Hindlimb muscle (tissue), 1 donor: ENCODE measurements around the gene TK1. TPM values are rescaled to one million over a fixed set of nuclear protein-coding genes. Genes with fewer than 3 reads are reported as not detected.
"Not testable (repeated sequence)": the region's sequence is repeated elsewhere in the genome, so short reads cannot be mapped to it uniquely, and the experiment has no call there.

Source experiments
- DNase-seq: peaks from one replicate; pipeline ENCODE4 v3.0.0-alpha.2; 2013
- polyA plus RNA-seq: library from polyadenylated mRNA; unstranded; fragments of 120-200 nt; gene quantifications from one replicate; pipeline ENCODE4 v1.2.1, GENCODE V29; 2013; ENCODE audit not compliant: insufficient read length

Gene TK1
- polyA plus RNA-seq, 1 donor: 19.7 TPM

DNA sequence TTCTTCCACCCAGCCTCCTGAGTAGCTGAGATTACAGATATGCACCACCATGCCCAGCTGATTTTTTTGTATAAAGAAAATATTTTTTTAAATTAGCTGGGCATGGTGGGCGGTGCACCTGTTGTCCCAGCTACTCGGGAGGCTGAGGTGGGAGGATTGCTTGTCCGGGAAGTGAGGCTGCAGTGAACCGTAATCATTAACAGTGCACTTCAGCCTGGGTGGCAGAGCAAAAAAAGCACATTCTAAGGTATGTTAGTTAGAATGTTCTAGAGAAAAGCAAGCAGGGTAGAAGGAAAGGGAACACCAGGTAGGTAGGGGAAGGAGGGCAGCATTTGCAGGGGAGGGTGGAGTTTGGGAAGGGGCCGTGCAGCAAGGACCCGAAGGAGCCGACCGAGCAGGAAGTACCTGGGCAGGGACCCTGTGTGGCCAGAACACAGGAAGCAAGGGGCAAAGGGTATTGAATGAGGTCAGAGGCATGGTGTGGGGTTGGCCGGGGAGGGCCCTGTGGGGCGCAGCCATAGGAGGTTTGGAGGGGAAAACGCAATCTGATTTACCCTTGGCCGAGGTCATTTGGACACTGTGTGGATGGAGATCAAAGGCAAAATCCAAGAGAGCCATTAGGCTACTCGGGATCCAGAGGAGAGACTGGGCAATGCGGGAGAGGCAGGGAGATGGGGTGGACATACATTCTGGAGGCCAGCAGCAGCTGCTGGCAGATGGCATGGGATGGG lies 38.4 kb downstream of the TK1 start:
- no peak for DNase-seq

DNA sequence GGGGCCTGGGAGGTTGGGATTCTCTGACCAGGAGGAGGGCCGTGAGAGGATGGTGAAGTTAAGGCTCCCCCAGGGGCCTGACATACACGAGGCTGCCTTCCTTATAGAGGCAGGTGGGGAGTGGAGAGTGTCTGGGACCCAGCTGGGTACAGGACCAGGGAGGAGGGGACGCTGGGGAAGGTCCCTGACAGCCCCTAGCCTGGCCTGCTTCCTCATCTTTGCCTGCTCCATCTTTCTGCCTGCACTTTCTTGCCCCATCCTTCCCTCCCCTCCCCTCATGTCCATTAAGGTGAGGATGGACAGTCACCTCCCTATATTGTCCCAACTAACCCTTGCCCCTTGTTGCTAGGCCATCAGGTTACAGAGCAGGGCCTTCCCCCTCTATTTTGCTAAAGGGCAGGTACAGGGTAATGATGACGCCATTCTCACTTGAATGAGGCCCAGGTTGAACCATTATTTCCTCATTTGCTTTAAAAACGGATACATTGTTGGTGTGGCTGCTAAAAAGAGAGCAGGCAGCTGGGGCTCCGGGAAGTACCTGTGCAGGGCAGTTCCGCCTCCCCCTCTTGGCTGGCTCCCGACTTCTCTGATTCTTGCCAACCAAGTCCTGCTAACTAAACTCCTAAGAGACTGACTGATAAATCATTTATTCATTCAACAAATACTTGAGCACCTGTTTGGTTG lies 39.4 kb downstream of the TK1 start:
- DNase-seq: no peak

DNA sequence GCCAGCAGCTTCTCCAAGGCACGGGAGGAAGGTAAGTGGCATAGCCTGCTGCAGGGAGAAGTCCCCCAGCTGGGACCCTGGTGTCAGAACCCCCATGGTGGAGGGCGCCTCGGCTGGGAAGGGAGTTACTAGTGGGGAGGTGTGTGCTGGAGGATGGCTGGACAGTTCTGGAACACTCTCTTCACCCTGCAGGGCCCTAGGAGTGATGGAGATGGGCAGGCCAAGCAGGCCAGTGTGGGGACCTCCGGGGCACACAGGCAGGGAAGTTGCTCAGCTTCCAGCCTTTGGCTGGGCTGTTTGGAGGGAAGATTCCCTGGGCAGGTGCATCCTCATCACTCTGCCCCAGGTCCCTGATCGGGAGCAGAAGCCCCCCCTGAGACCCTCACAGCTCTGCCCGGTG lies 40.0 kb downstream of the TK1 start:
- no peak for DNase-seq

DNA sequence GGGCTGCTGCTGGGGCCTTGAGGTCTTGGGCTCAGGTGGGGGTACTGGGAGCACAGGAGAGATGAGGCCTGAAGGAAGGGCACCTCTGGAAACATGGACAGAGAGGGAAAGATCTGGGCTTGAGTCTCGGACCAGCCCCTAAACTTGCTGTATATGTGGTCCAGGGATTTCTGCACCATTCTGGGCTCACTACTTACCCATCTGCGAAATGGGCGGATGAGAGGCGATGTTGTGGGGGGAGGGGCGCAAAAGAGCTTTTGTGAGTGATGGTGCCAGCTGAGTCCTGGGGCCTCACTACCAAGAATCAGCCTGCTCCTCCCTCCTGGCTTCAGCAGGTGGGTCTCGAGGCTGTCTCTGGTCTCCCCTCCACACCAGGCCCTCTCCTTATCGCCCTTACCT lies 40.4 kb downstream of the TK1 start:
- DNase-seq: no peak

DNA sequence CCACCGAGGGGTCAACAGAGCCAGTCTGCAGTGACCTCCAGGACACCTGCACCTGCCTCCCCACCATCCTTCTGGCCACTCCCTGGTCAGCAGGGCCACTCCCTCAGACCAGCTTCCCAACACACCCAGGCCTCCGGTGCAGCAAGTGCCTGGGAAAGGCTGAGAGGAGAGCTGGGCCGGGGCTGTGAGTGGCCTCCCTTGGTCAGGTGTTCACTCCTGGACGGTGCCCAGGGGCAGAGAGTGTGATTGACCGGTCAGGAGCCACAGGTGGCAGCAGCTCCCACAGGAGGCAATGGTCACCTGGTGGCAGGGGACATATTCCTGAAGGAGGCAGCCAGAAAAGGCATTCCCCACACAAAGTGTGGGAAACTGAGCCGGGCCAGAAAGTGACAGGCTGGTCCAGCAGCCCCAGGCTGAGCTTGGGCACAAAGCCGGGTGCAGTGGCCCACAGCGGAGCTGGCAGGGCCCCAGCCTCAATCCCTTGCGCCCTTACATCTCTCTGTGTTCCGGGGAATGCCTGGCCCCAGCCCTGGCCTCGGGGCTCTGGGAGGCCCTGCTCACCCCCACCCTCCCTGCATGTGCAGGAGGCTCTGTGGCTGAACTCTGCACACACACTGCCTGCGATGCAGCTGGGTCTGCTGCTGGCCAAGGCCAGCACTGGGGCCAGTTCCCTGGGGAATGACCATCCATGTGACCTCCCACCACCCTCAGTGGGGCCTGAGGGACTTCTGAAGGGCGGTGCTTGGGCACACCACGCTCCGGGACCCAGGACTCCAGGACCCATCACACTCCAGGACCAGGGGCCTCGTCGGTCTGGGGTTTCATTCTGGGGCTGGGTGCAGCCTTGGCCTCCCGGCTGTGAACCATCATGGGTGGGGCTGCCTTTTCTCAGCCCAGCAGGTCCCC lies 41.9 kb downstream of the TK1 start:
- peak; percentile 73 for DNase-seq

DNA sequence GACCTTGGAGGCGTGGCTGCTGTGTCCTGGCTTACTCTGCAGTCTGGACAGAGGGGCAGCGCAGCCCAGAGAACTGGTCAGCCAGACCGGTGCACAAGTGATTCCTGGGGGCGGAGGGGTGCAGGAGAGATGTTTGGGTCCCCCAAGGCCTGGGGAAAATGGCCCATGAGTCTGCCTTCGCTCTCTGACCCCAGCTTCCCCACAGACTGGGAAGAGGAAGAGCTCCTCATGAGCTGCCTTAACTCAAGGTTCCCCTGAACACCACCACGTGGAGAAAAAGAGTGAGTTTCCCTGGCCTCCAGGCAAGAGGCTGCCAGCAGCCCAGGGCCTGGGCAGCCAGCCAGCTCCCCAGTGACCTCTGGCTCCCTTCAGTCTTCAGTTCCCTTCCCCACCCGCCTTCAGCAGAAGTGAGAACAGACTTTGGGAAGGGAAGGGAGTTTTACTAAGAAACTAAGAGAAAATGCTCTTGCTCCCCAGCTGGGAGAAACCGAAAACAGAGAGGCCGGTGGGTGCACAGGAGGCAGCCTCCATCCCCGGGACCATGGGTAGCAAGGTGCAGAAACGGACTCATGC lies 42.6 kb downstream of the TK1 start:
- DNase-seq: peak; percentile 85

DNA sequence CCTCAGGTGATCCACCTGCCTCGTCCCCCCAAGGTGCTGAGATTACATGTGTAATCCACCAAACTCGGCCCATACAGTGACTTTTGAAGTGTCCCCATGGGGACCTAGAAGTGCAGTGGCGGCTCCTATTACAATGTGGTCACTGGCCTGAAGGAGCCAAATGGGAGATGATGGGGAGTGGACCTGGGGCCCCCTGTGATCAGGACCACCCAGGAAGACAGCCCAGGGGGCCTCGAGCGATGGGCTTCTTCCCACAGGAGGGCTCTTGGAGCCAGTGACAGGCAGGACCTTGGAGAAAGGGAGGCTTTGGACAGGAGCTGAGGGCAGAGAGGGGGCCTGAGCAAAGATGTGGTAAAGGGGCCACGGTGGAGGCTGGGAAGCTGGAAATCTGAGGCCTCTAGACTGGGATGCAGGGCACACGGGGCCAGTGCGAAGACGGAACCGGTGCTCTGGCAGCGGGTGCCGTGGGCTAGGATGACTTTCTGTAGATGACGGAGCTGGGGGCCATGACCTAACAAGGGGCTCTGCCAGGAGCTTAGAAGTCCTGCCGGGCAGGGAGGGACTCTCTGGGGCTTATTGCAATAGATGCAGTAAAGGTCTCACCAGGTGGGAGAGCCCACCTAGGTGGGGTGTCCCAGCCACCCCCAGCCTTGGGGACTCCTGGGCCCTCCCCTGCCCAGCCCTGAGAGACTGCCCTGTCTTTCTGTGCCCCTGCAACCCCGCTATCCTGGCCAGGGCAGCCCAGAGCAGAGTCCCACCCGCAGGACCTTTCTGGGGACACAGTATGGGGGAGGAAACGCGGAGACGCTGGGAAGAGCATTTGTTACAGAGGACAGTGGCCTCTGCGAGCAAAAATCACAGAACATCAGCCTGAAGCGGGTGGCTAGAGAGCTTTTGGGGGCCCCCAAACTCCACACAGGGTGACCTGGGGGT lies 43.4 kb downstream of the TK1 start:
- DNase-seq: no peak

DNA sequence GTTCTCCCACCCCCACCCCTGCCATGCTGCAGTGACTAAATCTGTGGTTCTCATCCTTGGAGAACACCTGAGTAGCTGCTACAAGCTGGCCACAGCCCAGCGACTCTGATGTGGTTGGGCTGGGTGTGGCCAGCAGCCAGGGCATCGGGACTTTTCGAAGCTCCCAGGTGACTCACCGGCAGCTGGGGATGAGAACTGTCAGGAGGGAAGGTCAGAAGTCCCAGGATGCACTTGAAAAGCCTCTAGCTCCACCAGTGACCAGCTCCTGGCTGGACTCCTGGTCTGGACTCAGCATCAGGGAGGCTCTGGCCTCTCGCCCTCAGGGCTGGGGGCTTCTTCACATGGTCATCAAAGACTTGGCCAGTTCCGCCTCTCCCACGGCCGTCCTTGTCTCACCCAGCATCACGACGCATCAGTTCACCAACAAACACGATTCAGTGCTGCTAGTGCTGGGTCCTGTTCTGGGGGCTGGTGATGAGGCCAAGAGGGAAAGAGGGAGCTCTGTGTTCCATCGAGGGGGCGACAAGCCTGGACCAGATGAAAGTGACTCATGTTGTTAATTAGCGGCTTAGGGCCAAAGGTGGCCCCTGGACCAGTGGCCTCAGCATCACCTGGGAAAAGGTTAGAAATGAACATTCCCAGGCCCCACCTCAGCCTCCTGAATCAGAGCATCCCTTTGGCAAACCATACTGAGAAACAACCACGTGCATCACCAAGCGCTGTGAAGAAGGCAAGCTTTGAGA lies 44.6 kb downstream of the TK1 start:
- DNase-seq: no peak

DNA sequence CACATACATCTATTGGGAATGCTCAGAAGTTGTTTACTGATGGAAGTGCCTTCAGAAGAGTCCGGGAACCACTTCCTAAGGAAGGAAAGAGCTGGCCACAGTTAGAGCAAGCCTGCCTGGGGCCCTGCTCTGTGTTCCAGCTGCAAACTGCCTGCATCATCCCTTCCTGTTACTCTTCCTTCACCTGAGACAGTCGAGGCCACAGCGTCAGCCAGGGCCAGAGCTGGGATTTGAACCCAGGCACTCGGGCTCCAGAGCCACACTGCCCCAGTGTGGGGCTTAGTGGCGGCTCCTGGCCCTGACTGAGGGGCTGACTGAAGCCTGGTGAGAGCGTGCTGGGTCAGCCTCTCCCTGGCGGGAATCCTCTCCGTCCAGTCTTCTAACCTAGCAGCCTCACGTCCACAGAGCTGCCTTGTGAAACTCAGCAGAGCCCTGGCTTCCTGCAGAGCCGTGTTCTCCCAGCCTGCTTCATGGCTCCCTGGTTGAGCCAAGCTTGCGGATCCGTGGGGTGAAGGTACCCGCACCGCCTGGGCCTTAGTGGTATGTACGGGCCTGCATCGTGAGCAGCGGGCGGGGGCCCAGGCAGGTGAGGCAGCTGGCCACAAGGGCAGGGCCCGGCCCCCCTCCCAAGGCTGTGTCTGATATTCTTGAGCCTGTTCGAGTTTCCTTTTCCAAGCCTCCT lies 45.3 kb downstream of the TK1 start:
- no peak for DNase-seq

DNA sequence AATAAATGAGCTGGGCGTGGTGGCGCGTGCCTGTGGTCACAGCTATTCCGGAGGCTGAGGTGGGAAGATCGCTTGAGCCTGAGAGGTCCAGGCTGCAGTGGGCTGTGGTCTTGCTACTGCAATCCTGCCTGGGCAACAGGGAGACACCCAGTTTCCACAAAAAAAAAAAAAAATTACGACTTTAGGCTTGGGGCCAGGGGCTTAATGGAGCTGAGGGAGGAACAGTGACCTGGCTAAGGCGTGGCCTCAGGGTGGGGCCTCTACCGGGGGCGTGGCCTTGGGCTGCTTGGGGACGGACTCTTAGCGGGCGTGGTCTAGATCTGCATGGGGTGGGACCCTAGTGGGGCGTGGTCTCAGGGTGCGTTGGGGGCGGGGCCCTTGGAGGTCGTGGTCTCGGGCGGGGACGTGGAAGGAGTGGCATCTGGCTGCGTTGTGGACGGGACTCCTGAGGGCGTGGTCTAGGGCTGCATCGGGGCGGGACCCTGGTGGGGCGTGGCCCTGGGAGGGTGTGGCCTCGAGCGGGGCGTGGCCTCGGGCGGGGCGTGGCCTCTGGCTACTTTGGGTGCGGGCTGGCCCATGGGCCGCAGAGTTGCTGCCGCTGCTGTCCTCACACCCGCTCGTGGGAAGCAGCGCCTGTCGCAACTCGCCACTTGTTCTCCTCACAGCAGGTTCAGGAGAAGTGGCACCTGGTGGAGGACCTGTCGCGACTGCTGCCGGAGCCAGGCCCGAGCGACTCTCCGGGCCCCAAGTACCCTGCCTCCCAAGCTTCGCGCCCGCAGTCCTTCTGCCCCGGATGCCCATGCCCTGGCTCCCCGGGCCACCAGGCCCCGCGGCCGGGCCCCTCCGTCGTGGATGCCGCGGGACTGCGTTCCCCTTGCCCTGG lies 46.4 kb downstream of the TK1 start:
- peak; percentile 54 for DNase-seq

DNA sequence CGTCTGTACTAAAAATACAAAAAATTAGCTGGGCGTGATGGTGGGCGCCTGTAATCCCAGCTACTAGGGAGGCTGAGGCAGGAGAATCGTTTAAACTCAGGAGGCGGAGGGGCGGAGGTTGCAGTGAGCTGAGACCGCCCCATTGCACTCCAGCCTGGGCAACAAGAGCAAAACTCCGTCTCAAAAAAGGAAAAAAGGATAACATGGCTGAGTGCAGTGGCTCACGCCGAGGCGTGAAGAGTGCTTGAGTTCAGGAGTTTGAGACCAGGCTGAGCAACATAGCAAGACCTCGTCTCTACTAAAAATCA lies 47.0 kb downstream of the TK1 start:
- not testable (repeated sequence) for DNase-seq

DNA sequence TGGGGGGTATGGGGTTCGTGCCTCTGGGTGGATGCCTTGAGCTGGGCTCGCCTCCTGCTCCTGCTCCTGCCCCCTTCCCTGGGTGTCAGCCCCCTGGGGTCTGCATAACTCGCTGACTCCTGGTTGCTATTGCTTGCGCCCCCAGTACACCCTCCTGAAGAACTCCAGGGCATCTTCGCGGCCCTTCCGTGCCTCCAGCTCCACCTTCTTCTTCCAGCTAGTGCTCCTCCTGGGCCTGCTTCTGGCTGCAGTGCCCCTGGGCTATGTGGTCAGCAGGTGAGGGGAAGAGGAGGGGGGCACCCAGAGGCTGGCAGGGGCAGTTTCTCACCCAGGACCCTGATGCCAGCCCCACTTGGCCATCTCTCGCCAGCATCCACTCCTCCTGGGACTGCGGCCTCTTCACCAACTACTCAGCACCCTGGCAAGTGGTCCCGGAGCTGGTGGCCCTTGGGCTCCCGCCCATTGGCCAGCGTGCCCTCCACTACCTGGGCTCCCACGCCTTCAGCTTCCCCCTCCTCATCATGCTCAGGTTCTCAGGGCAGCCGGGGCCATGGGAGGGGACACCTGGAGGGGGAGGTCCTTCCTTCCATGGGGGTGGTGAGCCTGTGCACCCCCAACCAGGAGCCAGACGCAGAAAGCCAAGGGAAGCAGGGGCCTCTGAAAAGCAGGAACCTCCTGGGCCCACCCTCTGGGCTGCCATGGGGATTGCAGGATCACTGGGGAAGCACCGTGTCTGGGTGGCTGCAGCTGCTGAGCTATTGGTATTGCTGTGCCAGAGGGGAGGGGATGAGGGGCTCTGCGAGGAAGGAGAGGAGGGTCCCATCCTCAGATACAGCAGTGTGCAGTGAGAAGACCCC lies 48.4 kb downstream of the TK1 start:
- DNase-seq: no peak

DNA sequence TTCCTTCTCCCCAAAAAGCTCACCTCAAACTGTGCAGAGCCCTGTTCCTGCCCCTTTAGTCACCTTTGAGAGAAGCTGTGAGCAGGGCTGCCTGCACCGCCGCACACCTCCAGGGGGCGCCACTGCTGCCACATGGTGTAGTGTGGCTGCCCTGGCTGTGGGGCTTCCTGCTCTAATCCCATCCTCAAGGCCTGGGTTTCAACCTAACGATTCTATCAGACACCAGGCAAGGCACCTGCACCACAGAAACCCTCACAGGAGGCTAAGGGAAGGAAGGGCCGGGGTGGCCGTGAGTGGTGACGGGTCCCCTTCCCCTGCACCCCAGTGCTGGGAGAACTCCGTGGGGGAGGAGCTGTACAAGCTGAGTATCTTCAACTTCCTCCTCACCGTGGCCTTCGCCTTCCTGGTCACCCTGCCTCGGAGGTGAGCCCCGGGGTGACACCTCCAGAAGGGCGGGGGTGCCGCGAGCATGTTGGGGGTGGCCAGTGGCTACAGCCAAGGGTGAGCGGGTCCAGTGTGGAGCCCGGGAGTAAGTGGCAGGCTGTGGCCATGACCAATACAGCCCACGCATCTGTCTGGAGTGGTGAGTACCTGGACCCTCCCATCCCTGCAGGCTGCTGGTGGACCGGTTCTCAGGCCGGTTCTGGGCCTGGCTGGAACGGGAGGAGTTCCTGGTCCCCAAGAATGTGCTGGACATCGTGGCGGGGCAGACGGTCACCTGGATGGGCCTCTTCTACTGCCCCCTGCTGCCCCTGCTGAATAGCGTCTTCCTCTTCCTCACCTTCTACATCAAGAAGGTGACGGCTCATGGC lies 49.3 kb downstream of the TK1 start:
- DNase-seq: no peak

DNA sequence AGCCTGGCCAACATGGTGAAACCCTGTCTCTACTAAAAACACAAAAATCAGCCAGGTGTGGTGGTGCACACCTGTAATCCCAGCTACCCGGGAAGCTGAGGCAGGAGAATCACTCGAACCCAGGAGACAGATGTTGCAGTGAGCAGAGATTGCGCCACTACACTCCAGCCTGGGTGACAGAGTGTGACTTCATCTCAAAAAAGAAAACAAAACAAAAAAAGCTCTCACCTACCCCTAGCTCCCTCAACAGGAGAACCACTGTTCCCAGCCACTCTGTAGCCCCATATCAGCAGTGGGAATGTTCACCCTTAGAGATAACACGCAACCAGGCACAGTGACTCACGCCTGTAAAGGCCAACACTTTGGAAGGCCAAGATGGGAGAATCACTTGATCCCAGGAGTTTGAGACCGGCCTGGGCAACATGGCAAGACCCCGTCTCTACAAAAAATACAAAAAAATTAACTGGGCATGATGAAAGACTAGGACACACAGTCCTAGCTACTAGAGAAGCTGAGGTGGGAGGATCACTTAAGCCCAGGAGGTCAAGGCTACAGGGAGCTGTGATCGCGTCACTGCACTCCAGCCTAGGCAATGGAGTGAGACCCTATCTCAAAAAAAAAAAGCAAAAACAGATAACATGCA lies 50.9 kb downstream of the TK1 start:
- DNase-seq: no peak

DNA sequence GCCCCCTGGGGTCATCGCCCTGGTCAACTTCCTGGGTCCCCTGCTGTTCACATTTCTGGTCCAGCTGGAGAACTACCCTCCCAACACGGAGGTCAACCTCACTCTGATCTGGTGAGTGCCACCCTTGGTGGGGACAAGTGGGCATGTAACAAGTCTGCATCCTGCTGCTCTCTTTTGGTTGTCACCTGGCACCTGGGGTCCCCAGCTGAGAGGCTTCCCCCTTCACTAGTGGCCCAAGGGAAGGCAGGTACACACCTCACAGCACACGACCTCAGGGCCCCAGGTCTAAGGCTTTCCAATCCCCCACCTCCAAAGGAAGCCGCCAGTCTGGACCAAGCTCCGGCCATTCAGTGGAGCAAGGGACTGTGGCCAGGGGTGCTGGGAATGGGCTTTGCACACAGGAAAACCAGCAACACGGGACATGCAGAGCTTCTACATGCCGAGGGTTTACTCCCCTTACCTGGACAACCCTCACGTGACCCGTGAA lies 51.9 kb downstream of the TK1 start:
- DNase-seq: no peak

DNA sequence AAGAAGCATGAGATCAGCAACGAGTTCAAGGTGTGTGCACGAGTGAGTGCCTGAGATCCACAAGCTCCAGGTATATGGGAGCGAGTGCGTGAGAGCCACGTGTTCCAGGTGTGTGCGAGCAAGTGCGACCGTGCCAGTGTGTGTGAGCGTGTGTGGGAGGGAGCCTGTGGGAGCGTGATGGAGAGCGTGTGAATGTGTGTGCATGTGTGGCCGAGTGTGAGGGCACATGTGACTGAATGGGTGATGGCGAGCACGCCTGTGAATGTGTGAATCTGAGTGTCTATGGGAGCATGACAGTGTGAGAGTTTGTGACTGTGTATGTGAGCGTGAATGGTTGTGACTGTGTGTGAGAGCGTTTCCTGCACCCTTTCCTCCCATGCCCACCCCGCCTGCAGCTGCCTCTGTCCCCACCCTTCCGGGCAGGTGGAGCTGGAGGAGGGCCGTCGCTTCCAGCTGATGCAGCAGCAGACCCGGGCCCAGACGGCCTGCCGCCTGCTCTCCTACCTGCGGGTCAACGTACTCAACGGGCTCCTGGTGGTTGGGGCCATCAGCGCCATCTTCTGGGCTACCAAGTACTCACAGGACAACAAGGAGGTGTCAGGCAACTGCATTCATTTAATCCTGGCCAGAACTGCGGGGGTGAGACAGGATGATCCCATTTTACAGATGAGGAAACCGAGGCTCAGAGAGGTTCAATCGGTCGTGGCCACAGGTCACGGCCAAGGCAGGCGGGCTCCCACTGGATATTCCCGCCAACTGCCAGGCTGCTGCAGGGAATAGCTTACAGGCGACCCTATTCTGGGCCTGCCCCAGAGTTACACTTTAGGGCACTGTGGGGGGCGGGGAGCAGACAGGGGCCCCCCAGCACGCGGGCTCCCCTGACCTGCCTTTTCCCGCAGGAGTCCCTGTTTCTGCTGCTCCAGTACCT lies 52.6 kb downstream of the TK1 start:
- no peak for DNase-seq
